ENCODE measurements around the gene PARD3. TPM values are rescaled to one million over a fixed set of nuclear protein-coding genes. Genes with fewer than 3 reads are reported as not detected.

The PARD3 gene
- total RNA-seq, 1 donor from 2014 or later, result 35.4 TPM

GRCh38 chr10:34469446-34469845 is 345.6 kb downstream of the PARD3 start:
- H3K4me1 Mint-ChIP-seq (ENCODE audit: low read depth, unreplicated experiment), result no peaks in the 10 kb centered on the region
- no peak overlapping the region for H2AFZ ChIP-seq (ENCODE audit: low read depth, low read length)
- no peak overlapping the region for H3K4me3 ChIP-seq (ENCODE audit: insufficient read depth, low read depth, low read length)
- no peaks in the 10 kb centered on the region for H3K79me2 ChIP-seq (ENCODE audit: insufficient read depth, low read length)
- FAIRE-seq, result no peak
- no peak for TF ChIP-seq CTCF (IDR thresholded peaks at IDR 0.05; ENCODE audit: insufficient read depth, low read depth, low read length)
- TF ChIP-seq EZH2 (IDR thresholded peaks at IDR 0.05; ENCODE audit: insufficient read depth, low read length), result no peak
- no peaks in the 10 kb centered on the region for H3K27me3 ChIP-seq (ENCODE audit: insufficient read depth, low read length)
- no peaks in the 10 kb centered on the region for H4K20me1 ChIP-seq (ENCODE audit: insufficient read depth, low read length)
- no peak overlapping the region for H3K27ac Mint-ChIP-seq (ENCODE audit: unreplicated experiment)
- no peak for DNase-seq (ENCODE audit: low read depth)
- no peak overlapping the region for H3K27ac ChIP-seq (ENCODE audit: low read depth, low read length)
- no peak overlapping the region for H3K4me2 ChIP-seq (ENCODE audit: low read length)
- no peak overlapping the region for H3K4me3 Mint-ChIP-seq (ENCODE audit: unreplicated experiment)
- no peaks in the 10 kb centered on the region for H3K9me3 ChIP-seq (ENCODE audit: insufficient read depth, low read depth, low read length)
- no peak overlapping the region for H3K9ac ChIP-seq (ENCODE audit: low read length)
- H3K36me3 Mint-ChIP-seq (ENCODE audit: low read depth, unreplicated experiment), result no peaks in the 10 kb centered on the region
- H3K27me3 Mint-ChIP-seq (ENCODE audit: low read depth, unreplicated experiment), result no peaks in the 10 kb centered on the region
- no peaks in the 10 kb centered on the region for H3K9me3 Mint-ChIP-seq (ENCODE audit: unreplicated experiment)
- no peaks in the 10 kb centered on the region for H3K36me3 ChIP-seq (ENCODE audit: insufficient read depth, low read length)
- no peaks in the 10 kb centered on the region for H3K4me1 ChIP-seq (ENCODE audit: insufficient read depth, low read length)

GRCh38 chr10:34467902-34468301 is 347.2 kb downstream of the PARD3 start:
- Histone ChIP-seq H4K20me1 (ENCODE audit: insufficient read depth, low read length) (no peaks in the 10 kb centered on the region), H3K27ac (ENCODE audit: low read depth, low read length) (no peak overlapping the region), H3K9me3 (ENCODE audit: insufficient read depth, low read depth, low read length) (no peaks in the 10 kb centered on the region), H3K4me1 (ENCODE audit: insufficient read depth, low read length) (no peaks in the 10 kb centered on the region), H3K4me2 (ENCODE audit: low read length) (no peak overlapping the region), H3K27me3 (ENCODE audit: insufficient read depth, low read length) (no peaks in the 10 kb centered on the region), H2AFZ (ENCODE audit: low read depth, low read length) (no peak overlapping the region), H3K9ac (ENCODE audit: low read length) (no peak overlapping the region), H3K4me3 (ENCODE audit: insufficient read depth, low read depth, low read length) (no peak overlapping the region), H3K79me2 (ENCODE audit: insufficient read depth, low read length) (no peaks in the 10 kb centered on the region), H3K36me3 (ENCODE audit: insufficient read depth, low read length) (no peaks in the 10 kb centered on the region)
- Mint-ChIP-seq H3K27me3 (ENCODE audit: low read depth, unreplicated experiment) (no peaks in the 10 kb centered on the region), H3K36me3 (ENCODE audit: low read depth, unreplicated experiment) (no peaks in the 10 kb centered on the region), H3K4me3 (ENCODE audit: unreplicated experiment) (no peak overlapping the region), H3K4me1 (ENCODE audit: low read depth, unreplicated experiment) (peaks cover 2% of the 10 kb centered on the region), H3K27ac (ENCODE audit: unreplicated experiment) (no peak overlapping the region), H3K9me3 (ENCODE audit: unreplicated experiment) (no peaks in the 10 kb centered on the region)
- no peak for FAIRE-seq
- TF ChIP-seq CTCF (IDR thresholded peaks at IDR 0.05; ENCODE audit: insufficient read depth, low read depth, low read length), result no peak
- TF ChIP-seq EZH2 (IDR thresholded peaks at IDR 0.05; ENCODE audit: insufficient read depth, low read length), result no peak
- no peak for DNase-seq (ENCODE audit: low read depth)

- Histone ChIP-seq H4K20me1 (ENCODE audit: insufficient read depth, low read length) (no peaks in the 10 kb centered on the region), H3K79me2 (ENCODE audit: insufficient read depth, low read length) (no peaks in the 10 kb centered on the region), H3K27ac (ENCODE audit: low read depth, low read length) (no peak overlapping the region), H2AFZ (ENCODE audit: low read depth, low read length) (no peak overlapping the region), H3K9ac (ENCODE audit: low read length) (no peak overlapping the region), H3K36me3 (ENCODE audit: insufficient read depth, low read length) (no peaks in the 10 kb centered on the region), H3K9me3 (ENCODE audit: insufficient read depth, low read depth, low read length) (no peaks in the 10 kb centered on the region), H3K4me3 (ENCODE audit: insufficient read depth, low read depth, low read length) (no peak overlapping the region), H3K4me1 (ENCODE audit: insufficient read depth, low read length) (no peaks in the 10 kb centered on the region), H3K4me2 (ENCODE audit: low read length) (no peak overlapping the region), H3K27me3 (ENCODE audit: insufficient read depth, low read length) (no peaks in the 10 kb centered on the region)
- Mint-ChIP-seq H3K27me3 (ENCODE audit: low read depth, unreplicated experiment) (no peaks in the 10 kb centered on the region), H3K4me1 (ENCODE audit: low read depth, unreplicated experiment) (peaks cover 2% of the 10 kb centered on the region), H3K36me3 (ENCODE audit: low read depth, unreplicated experiment) (no peaks in the 10 kb centered on the region), H3K27ac (ENCODE audit: unreplicated experiment) (no peak overlapping the region), H3K4me3 (ENCODE audit: unreplicated experiment) (no peak overlapping the region), H3K9me3 (ENCODE audit: unreplicated experiment) (no peaks in the 10 kb centered on the region)
- FAIRE-seq, result no peak
- DNase-seq (ENCODE audit: low read depth), result no peak
- TF ChIP-seq EZH2 (IDR thresholded peaks at IDR 0.05; ENCODE audit: insufficient read depth, low read length) (no peak), CTCF (IDR thresholded peaks at IDR 0.05; ENCODE audit: insufficient read depth, low read depth, low read length) (no peak)
These were observed 347.7 kb downstream of the PARD3 start for GRCh38 chr10:34467364-34467763.

All from astrocyte (in vitro differentiated cells and primary cell).